DOHH2 (cell line): ENCODE measurements around the gene PUS7.
"Not testable (repeated sequence)": the region's sequence is repeated elsewhere in the genome, so short reads cannot be mapped to it uniquely, and the experiment has no call there.

Experiments
- H3F3A ChIP-seq: fragments of 200-600 bp; sonication (generic), shearing (Covaris generic); 2 replicates; pipeline ENCODE4 v1.6.0; 2016; ENCODE audit warnings: antibody characterized with exemption, mild to moderate bottlenecking; ENCODE audit not compliant: control insufficient read depth, insufficient read depth
- H3K27ac ChIP-seq: fragments of 200-600 bp; sonication (generic); 2 replicates; pipeline ENCODE4 v1.5.1; 2014; ENCODE audit warnings: low read depth, mild to moderate bottlenecking, low read length, moderate library complexity
- H3K27me3 ChIP-seq: fragments of 200-600 bp; sonication (generic); 2 replicates; pipeline ENCODE4 v1.6.1; 2014; ENCODE audit warnings: mild to moderate bottlenecking, low read length, mixed read lengths; ENCODE audit not compliant: control insufficient read depth
- H3K36me3 ChIP-seq: fragments of 200-600 bp; sonication (generic); 2 replicates; pipeline ENCODE4 v1.6.1; 2014; ENCODE audit warnings: mild to moderate bottlenecking, low read length, moderate library complexity, mixed read lengths; ENCODE audit not compliant: control insufficient read depth
- H3K4me1 ChIP-seq: fragments of 200-600 bp; sonication (generic); 2 replicates; pipeline ENCODE4 v1.6.1; 2014; ENCODE audit warnings: mild to moderate bottlenecking, low read length, mixed read lengths; ENCODE audit not compliant: control insufficient read depth
- H3K4me2 ChIP-seq: fragments of 200-600 bp; sonication (generic); 2 replicates; pipeline ENCODE4 v1.6.0; 2014; ENCODE audit warnings: mild to moderate bottlenecking, low read length, moderate library complexity
- H3K4me3 ChIP-seq: fragments of 200-600 bp; sonication (generic); 2 replicates; pipeline ENCODE4 v1.5.1; 2014; ENCODE audit warnings: mild to moderate bottlenecking, low read length, mixed read lengths
- H3K79me2 ChIP-seq: fragments of 200-600 bp; sonication (generic); 2 replicates; pipeline ENCODE4 v1.6.1; 2014; ENCODE audit warnings: mild to moderate bottlenecking, low read length, mixed read lengths; ENCODE audit not compliant: control insufficient read depth
- H3K9me2 ChIP-seq: fragments of 200-600 bp; sonication (generic); replicated peaks from 2 replicates; pipeline ENCODE4 v1.6.1; 2014; ENCODE audit warnings: mild to moderate bottlenecking, low read length, mixed read lengths; ENCODE audit not compliant: control insufficient read depth
- H3K9me3 ChIP-seq: fragments of 200-600 bp; sonication (generic); 2 replicates; pipeline ENCODE4 v1.6.1; 2014; ENCODE audit warnings: antibody characterized with exemption, low read length, mixed read lengths; ENCODE audit not compliant: control insufficient read depth, insufficient read depth
- H4K20me1 ChIP-seq: fragments of 200-600 bp; sonication (generic); 2 replicates; pipeline ENCODE4 v1.6.0; 2014; ENCODE audit warnings: low read depth, mild to moderate bottlenecking, antibody characterized with exemption, low read length, moderate library complexity; ENCODE audit not compliant: control insufficient read depth, insufficient read depth
- CTCF ChIP-seq: fragments of 200-600 bp; sonication (generic); IDR thresholded peaks from one replicate; pipeline ENCODE4 v1.5.1; 2014; ENCODE audit warnings: antibody characterized with exemption, mild to moderate bottlenecking, low read depth, low read length; ENCODE audit not compliant: poor library complexity, severe bottlenecking
- EZH2phosphoT487 ChIP-seq: fragments of 200-600 bp; sonication (generic); IDR thresholded peaks from 2 replicates; pipeline ENCODE4 v1.6.1; 2017; ENCODE audit warnings: borderline replicate concordance, mild to moderate bottlenecking, antibody characterized with exemption, low read length, moderate library complexity, mixed read lengths

PUS7 gene

GRCh38 chr7:105530126-105530525, 8.1 kb upstream of the PUS7 start:
- Histone ChIP-seq H3K27me3 (no peaks in the 10 kb centered on the region), H3K9me3 (no peaks in the 10 kb centered on the region), H3K36me3 (peaks cover 30% of the 10 kb centered on the region), H3K4me1 (peaks cover 21% of the 10 kb centered on the region), H3K4me2 (no peak overlapping the region), H3F3A (peaks cover 7% of the 10 kb centered on the region; the same call in 1 of the 2 replicates), H3K9me2 (no peaks in the 10 kb centered on the region), H3K79me2 (peaks cover 34% of the 10 kb centered on the region), H3K4me3 (no peak overlapping the region), H4K20me1 (peaks cover 6% of the 10 kb centered on the region; the same call in 1 of the 2 replicates), H3K27ac (no peak overlapping the region)
- no peak for TF ChIP-seq CTCF
- no peak for TF ChIP-seq EZH2phosphoT487

- not testable (repeated sequence) for H3K36me3 ChIP-seq, H3K9me2 ChIP-seq, H4K20me1 ChIP-seq, H3K4me2 ChIP-seq, H3K27ac ChIP-seq, H3K27me3 ChIP-seq, H3K4me3 ChIP-seq, H3F3A ChIP-seq, H3K9me3 ChIP-seq
- Histone ChIP-seq H3K4me1 (peaks cover 18% of the 10 kb centered on the region), H3K79me2 (peaks cover 10% of the 10 kb centered on the region)
Measured at GRCh38 chr7:105527737-105528136, 5.7 kb upstream of the PUS7 start.

- Histone ChIP-seq H3K4me3 (no peak overlapping the region), H3K79me2 (peaks cover 22% of the 10 kb centered on the region), H3K9me2 (no peaks in the 10 kb centered on the region), H3K36me3 (peaks cover 1% of the 10 kb centered on the region), H3K4me2 (peak overlapping the region; percentile 27; the same call in 1 of the 2 replicates), H3K27me3 (no peaks in the 10 kb centered on the region), H3K27ac (no peak overlapping the region), H3K4me1 (peaks cover 29% of the 10 kb centered on the region), H3F3A (peaks cover 3% of the 10 kb centered on the region; the same call in 1 of the 2 replicates), H3K9me3 (no peaks in the 10 kb centered on the region), H4K20me1 (peaks cover under 1% of the 10 kb centered on the region; the same call in 1 of the 2 replicates)
- TF ChIP-seq CTCF (no peak), EZH2phosphoT487 (no peak)
Measured at GRCh38 chr7:105524840-105525239, 2.8 kb upstream of the PUS7 start.

GRCh38 chr7:105524423-105524822, 2.4 kb upstream of the PUS7 start:
- H3K4me1 ChIP-seq: peaks cover 34% of the 10 kb centered on the region
- not testable (repeated sequence) for H3K27me3 ChIP-seq, H3K27ac ChIP-seq, H3K9me2 ChIP-seq, H4K20me1 ChIP-seq, H3K4me3 ChIP-seq, H3F3A ChIP-seq, H3K36me3 ChIP-seq, H3K9me3 ChIP-seq
- peaks cover 26% of the 10 kb centered on the region for H3K79me2 ChIP-seq
- H3K4me2 ChIP-seq: peak overlapping the region; percentile 27; the same call in 1 of the 2 replicates
